Endothelial cell of umbilical vein (primary cell): ENCODE measurements around the gene THUMPD3.

Experiments
- POLR2A ChIP-seq: IDR thresholded peaks from 2 replicates; pipeline ENCODE4 v1.6.1; 2012; ENCODE audit warnings: low read depth, mild to moderate bottlenecking, control low read depth, low read length
- POLR2AphosphoS5 ChIP-seq: IDR thresholded peaks from 2 replicates; pipeline ENCODE4 v1.6.1; 2012; ENCODE audit warnings: low read depth, mild to moderate bottlenecking, control low read depth, low read length, moderate library complexity; ENCODE audit not compliant: insufficient read depth
- TF ChIP-seq, protein P1 (sequence below), 2 donors: IDR thresholded peaks; 1 replicate in 1 of 2; 2 replicates in 1 of 2; pipeline ENCODE4 v1.5.1; 2011; ENCODE audit warnings: low read length in 2 of 2, mild to moderate bottlenecking in 2 of 2, moderate library complexity in 2 of 2, control low read depth in 1 of 2, inconsistent platforms in 1 of 2, low read depth in 1 of 2; ENCODE audit not compliant: insufficient read depth in 1 of 2; ENCODE audit errors: extremely low read depth in 1 of 2

DNA sequence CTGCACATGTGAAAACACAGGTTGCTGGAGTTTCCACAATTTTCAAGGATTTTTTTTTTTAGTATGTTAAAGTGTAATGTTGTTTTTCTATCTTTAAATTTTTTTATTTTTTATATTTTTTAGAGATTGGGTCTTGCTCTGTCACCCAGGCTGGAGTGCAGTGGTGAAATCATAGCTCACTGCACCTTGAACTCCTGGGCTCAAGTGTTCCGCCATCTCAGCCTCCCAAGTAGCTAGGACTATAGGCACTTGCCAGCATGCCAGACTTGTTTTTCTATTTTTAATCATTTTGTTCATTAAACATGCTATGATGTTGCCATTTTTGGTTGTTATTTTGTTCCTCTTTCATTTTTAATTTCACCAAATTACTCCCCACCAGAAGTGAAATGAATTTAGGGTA is 16.7 kb upstream of the THUMPD3 start:
- TF ChIP-seq, protein P1, sequence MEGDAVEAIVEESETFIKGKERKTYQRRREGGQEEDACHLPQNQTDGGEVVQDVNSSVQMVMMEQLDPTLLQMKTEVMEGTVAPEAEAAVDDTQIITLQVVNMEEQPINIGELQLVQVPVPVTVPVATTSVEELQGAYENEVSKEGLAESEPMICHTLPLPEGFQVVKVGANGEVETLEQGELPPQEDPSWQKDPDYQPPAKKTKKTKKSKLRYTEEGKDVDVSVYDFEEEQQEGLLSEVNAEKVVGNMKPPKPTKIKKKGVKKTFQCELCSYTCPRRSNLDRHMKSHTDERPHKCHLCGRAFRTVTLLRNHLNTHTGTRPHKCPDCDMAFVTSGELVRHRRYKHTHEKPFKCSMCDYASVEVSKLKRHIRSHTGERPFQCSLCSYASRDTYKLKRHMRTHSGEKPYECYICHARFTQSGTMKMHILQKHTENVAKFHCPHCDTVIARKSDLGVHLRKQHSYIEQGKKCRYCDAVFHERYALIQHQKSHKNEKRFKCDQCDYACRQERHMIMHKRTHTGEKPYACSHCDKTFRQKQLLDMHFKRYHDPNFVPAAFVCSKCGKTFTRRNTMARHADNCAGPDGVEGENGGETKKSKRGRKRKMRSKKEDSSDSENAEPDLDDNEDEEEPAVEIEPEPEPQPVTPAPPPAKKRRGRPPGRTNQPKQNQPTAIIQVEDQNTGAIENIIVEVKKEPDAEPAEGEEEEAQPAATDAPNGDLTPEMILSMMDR (IDR thresholded peaks at IDR 0.05; ENCODE audit: extremely low read depth in 1 of 2, insufficient read depth in 1 of 2, low read depth in 1 of 2, low read length in 2 of 2), result no peak
- TF ChIP-seq POLR2AphosphoS5 (no peak), POLR2A (no peak)
